Epidermal melanocyte (primary cell): ENCODE results near the gene TVP23B.
"Not testable (repeated sequence)": the region's sequence is repeated elsewhere in the genome, so short reads cannot be mapped to it uniquely, and the experiment has no call there.

Experiments
- DNase-seq: peaks from one replicate; pipeline ENCODE4 v3.0.0; 2011; ENCODE audit warnings: low spot score; ENCODE audit not compliant: insufficient read length

Gene TVP23B

GRCh38 chr17:18780991-18781718 is at the start of gene TVP23B:
TVP23B (plus strand) TSS chr17:18781183; CDS start chr17:18781294, 111 bp downstream.
- not testable (repeated sequence) for DNase-seq

- DNase-seq = not testable (repeated sequence)
Observed at GRCh38 chr17:18732438-18732837, 48.5 kb upstream of the TVP23B start.

GRCh38 chr17:18733350-18733749 is 47.6 kb upstream of the TVP23B start:
- not testable (repeated sequence) for DNase-seq

- not testable (repeated sequence) for DNase-seq
Observed at GRCh38 chr17:18739616-18740391, 41.2 kb upstream of the TVP23B start.

- not testable (repeated sequence) for DNase-seq
Observed at GRCh38 chr17:18741228-18741627, 39.8 kb upstream of the TVP23B start.

GRCh38 chr17:18743699-18744421 is 37.1 kb upstream of the TVP23B start, which contains the start of gene FBXW10:
FBXW10 (plus strand) TSS chr17:18744054; CDS start chr17:18744245, 191 bp downstream.
- DNase-seq = not testable (repeated sequence)

GRCh38 chr17:18744726-18745125 is 36.3 kb upstream of the TVP23B start:
- DNase-seq = not testable (repeated sequence)

GRCh38 chr17:18746551-18746950 is 34.4 kb upstream of the TVP23B start:
- not testable (repeated sequence) for DNase-seq

- DNase-seq = not testable (repeated sequence)
Observed at GRCh38 chr17:18747501-18747900, 33.5 kb upstream of the TVP23B start.

GRCh38 chr17:18750242-18750641 is 30.7 kb upstream of the TVP23B start:
- not testable (repeated sequence) for DNase-seq

- not testable (repeated sequence) for DNase-seq
Observed at GRCh38 chr17:18753829-18754409, 27.1 kb upstream of the TVP23B start.

- not testable (repeated sequence) for DNase-seq
Observed at GRCh38 chr17:18755969-18756368, 25.0 kb upstream of the TVP23B start.

- not testable (repeated sequence) for DNase-seq
Observed at GRCh38 chr17:18757368-18758044, 23.5 kb upstream of the TVP23B start.

- not testable (repeated sequence) for DNase-seq
Observed at GRCh38 chr17:18758344-18758743, 22.6 kb upstream of the TVP23B start.

GRCh38 chr17:18760221-18760620 is 20.8 kb upstream of the TVP23B start:
- not testable (repeated sequence) for DNase-seq

- DNase-seq = not testable (repeated sequence)
Observed at GRCh38 chr17:18770572-18770971, 10.4 kb upstream of the TVP23B start.

GRCh38 chr17:18771066-18771465 is 9.9 kb upstream of the TVP23B start:
- DNase-seq = not testable (repeated sequence)

- no peak for DNase-seq
Observed at GRCh38 chr17:18772471-18772870, 8.5 kb upstream of the TVP23B start.

- DNase-seq = not testable (repeated sequence)
Observed at GRCh38 chr17:18781805-18782204, 822 bp downstream of the TVP23B start.

- not testable (repeated sequence) for DNase-seq
Observed at GRCh38 chr17:18785933-18786332, 5.0 kb downstream of the TVP23B start.
